Measurements from ENCODE around the gene ERBIN. TPM values are rescaled to one million over a fixed set of nuclear protein-coding genes. Genes with fewer than 3 reads are reported as not detected.
"Not testable (repeated sequence)": the region's sequence is repeated elsewhere in the genome, so short reads cannot be mapped to it uniquely, and the experiment has no call there.

ERBIN gene
- polyA plus RNA-seq, 4 donors = 17.5 to 177 (median 40.3) TPM

- not testable (repeated sequence) for H3K36me3 ChIP-seq (ENCODE audit: control insufficient read depth in 3 of 3, insufficient read depth in 2 of 3, low read depth in 1 of 3, low read length in 3 of 3); H3K4me1 ChIP-seq (ENCODE audit: control insufficient read depth in 3 of 3, insufficient read depth in 2 of 3, low read depth in 1 of 3, low read length in 2 of 3); H3K9me3 ChIP-seq (ENCODE audit: control insufficient read depth in 2 of 2, insufficient read depth in 1 of 2, low read depth in 1 of 2, low read length in 1 of 2); FAIRE-seq; DNase-seq; H3K27ac ChIP-seq (ENCODE audit: low read depth in 1 of 3, low read length in 2 of 3); H3K4me3 ChIP-seq (ENCODE audit: low read depth in 1 of 3, low read length in 3 of 3)
- WGBS, 3 donors = 70 to 90% (median 75%) methylated on average over 2 of the region's 2 CpGs
- peaks cover 0 to 35% (median 2%) of the 10 kb centered on the region in 3 donors for H3K27me3 ChIP-seq (ENCODE audit: control insufficient read depth in 3 of 3, insufficient read depth in 3 of 3, low read length in 3 of 3)
These were observed 34.4 kb upstream of the ERBIN start for GRCh38 chr5:65892024-65892423.

- Histone ChIP-seq H3K27ac (ENCODE audit: low read depth in 1 of 3, low read length in 2 of 3) (no peak overlapping the region), H3K4me1 (ENCODE audit: control insufficient read depth in 3 of 3, insufficient read depth in 2 of 3, low read depth in 1 of 3, low read length in 2 of 3) (no peaks in the 10 kb centered on the region), H3K36me3 (ENCODE audit: control insufficient read depth in 3 of 3, insufficient read depth in 2 of 3, low read depth in 1 of 3, low read length in 3 of 3) (no peaks in the 10 kb centered on the region), H3K27me3 (ENCODE audit: control insufficient read depth in 3 of 3, insufficient read depth in 3 of 3, low read length in 3 of 3) (peaks cover 0 to 31% (median 0%) of the 10 kb centered on the region in 3 donors), H3K4me3 (ENCODE audit: low read depth in 1 of 3, low read length in 3 of 3) (no peak overlapping the region), H3K9me3 (ENCODE audit: control insufficient read depth in 2 of 2, insufficient read depth in 1 of 2, low read depth in 1 of 2, low read length in 1 of 2) (no peaks in the 10 kb centered on the region)
- DNase-seq (peak in 1 of 2 donors; percentile 18), FAIRE-seq (no peak)
- WGBS, 3 donors = 12 to 56% (median 16%) methylated on average over 1 of the region's 1 CpG
These were observed 33.6 kb upstream of the ERBIN start for GRCh38 chr5:65892801-65893200.

- 69 to 82% (median 80%) methylated on average over 9 of the region's 9 CpGs for WGBS, 3 donors
- H3K4me3 ChIP-seq (ENCODE audit: low read depth in 1 of 3, low read length in 3 of 3) = no peak overlapping the region
- H3K27ac ChIP-seq (ENCODE audit: low read depth in 1 of 3, low read length in 2 of 3) = no peak overlapping the region
- no peaks in the 10 kb centered on the region for H3K4me1 ChIP-seq (ENCODE audit: control insufficient read depth in 3 of 3, insufficient read depth in 2 of 3, low read depth in 1 of 3, low read length in 2 of 3)
- H3K36me3 ChIP-seq (ENCODE audit: control insufficient read depth in 3 of 3, insufficient read depth in 2 of 3, low read depth in 1 of 3, low read length in 3 of 3) = no peaks in the 10 kb centered on the region
- H3K9me3 ChIP-seq (ENCODE audit: control insufficient read depth in 2 of 2, insufficient read depth in 1 of 2, low read depth in 1 of 2, low read length in 1 of 2) = no peaks in the 10 kb centered on the region
- peaks cover 0 to 27% (median 0%) of the 10 kb centered on the region in 3 donors for H3K27me3 ChIP-seq (ENCODE audit: control insufficient read depth in 3 of 3, insufficient read depth in 3 of 3, low read length in 3 of 3)
- FAIRE-seq (no peak), DNase-seq (no peak)
These were observed 32.5 kb upstream of the ERBIN start for GRCh38 chr5:65893749-65894430.

- no peak overlapping the region for H3K4me3 ChIP-seq (ENCODE audit: low read depth in 1 of 3, low read length in 3 of 3)
- no peaks in the 10 kb centered on the region for H3K9me3 ChIP-seq (ENCODE audit: control insufficient read depth in 2 of 2, insufficient read depth in 1 of 2, low read depth in 1 of 2, low read length in 1 of 2)
- 81 to 90% (median 88%) methylated on average over 3 of the region's 3 CpGs for WGBS, 3 donors
- DNase-seq = no peak
- H3K27ac ChIP-seq (ENCODE audit: low read depth in 1 of 3, low read length in 2 of 3) = no peak overlapping the region
- no peaks in the 10 kb centered on the region for H3K4me1 ChIP-seq (ENCODE audit: control insufficient read depth in 3 of 3, insufficient read depth in 2 of 3, low read depth in 1 of 3, low read length in 2 of 3)
- H3K36me3 ChIP-seq (ENCODE audit: control insufficient read depth in 3 of 3, insufficient read depth in 2 of 3, low read depth in 1 of 3, low read length in 3 of 3) = no peaks in the 10 kb centered on the region
- H3K27me3 ChIP-seq (ENCODE audit: control insufficient read depth in 3 of 3, insufficient read depth in 3 of 3, low read length in 3 of 3) = peaks cover 0 to 24% (median 0%) of the 10 kb centered on the region in 3 donors
- no peak for FAIRE-seq
These were observed 30.5 kb upstream of the ERBIN start for GRCh38 chr5:65895891-65896290.

- Histone ChIP-seq H3K27me3 (ENCODE audit: control insufficient read depth in 3 of 3, insufficient read depth in 3 of 3, low read length in 3 of 3) (peaks cover 0 to 17% (median 0%) of the 10 kb centered on the region in 3 donors), H3K36me3 (ENCODE audit: control insufficient read depth in 3 of 3, insufficient read depth in 2 of 3, low read depth in 1 of 3, low read length in 3 of 3) (no peaks in the 10 kb centered on the region), H3K4me1 (ENCODE audit: control insufficient read depth in 3 of 3, insufficient read depth in 2 of 3, low read depth in 1 of 3, low read length in 2 of 3) (no peaks in the 10 kb centered on the region), H3K4me3 (ENCODE audit: low read depth in 1 of 3, low read length in 3 of 3) (no peak overlapping the region), H3K9me3 (ENCODE audit: control insufficient read depth in 2 of 2, insufficient read depth in 1 of 2, low read depth in 1 of 2, low read length in 1 of 2) (no peaks in the 10 kb centered on the region), H3K27ac (ENCODE audit: low read depth in 1 of 3, low read length in 2 of 3) (no peak overlapping the region)
- DNase-seq (no peak), FAIRE-seq (no peak)
- WGBS, 3 donors = 82 to 87% (median 82%) methylated on average over 2 of the region's 2 CpGs
These were observed 25.6 kb upstream of the ERBIN start for GRCh38 chr5:65900746-65901145.

- Histone ChIP-seq H3K36me3 (ENCODE audit: control insufficient read depth in 3 of 3, insufficient read depth in 2 of 3, low read depth in 1 of 3, low read length in 3 of 3) (no peaks in the 10 kb centered on the region), H3K27me3 (ENCODE audit: control insufficient read depth in 3 of 3, insufficient read depth in 3 of 3, low read length in 3 of 3) (peaks cover 0 to 10% (median 0%) of the 10 kb centered on the region in 3 donors), H3K4me1 (ENCODE audit: control insufficient read depth in 3 of 3, insufficient read depth in 2 of 3, low read depth in 1 of 3, low read length in 2 of 3) (no peaks in the 10 kb centered on the region), H3K9me3 (ENCODE audit: control insufficient read depth in 2 of 2, insufficient read depth in 1 of 2, low read depth in 1 of 2, low read length in 1 of 2) (no peaks in the 10 kb centered on the region), H3K4me3 (ENCODE audit: low read depth in 1 of 3, low read length in 3 of 3) (no peak overlapping the region), H3K27ac (ENCODE audit: low read depth in 1 of 3, low read length in 2 of 3) (no peak overlapping the region)
- FAIRE-seq = no peak
- no peak for DNase-seq
- WGBS, 3 donors = 92 to 96% (median 95%) methylated on average over 4 of the region's 4 CpGs
These were observed 24.3 kb upstream of the ERBIN start for GRCh38 chr5:65902104-65902503.

GRCh38 chr5:65903581-65903980, 22.8 kb upstream of the ERBIN start:
- Histone ChIP-seq H3K4me3 (ENCODE audit: low read depth in 1 of 3, low read length in 3 of 3) (no peak overlapping the region), H3K27me3 (ENCODE audit: control insufficient read depth in 3 of 3, insufficient read depth in 3 of 3, low read length in 3 of 3) (peaks cover 0 to 8% (median 0%) of the 10 kb centered on the region in 3 donors), H3K27ac (ENCODE audit: low read depth in 1 of 3, low read length in 2 of 3) (no peak overlapping the region), H3K36me3 (ENCODE audit: control insufficient read depth in 3 of 3, insufficient read depth in 2 of 3, low read depth in 1 of 3, low read length in 3 of 3) (no peaks in the 10 kb centered on the region), H3K9me3 (ENCODE audit: control insufficient read depth in 2 of 2, insufficient read depth in 1 of 2, low read depth in 1 of 2, low read length in 1 of 2) (no peaks in the 10 kb centered on the region), H3K4me1 (ENCODE audit: control insufficient read depth in 3 of 3, insufficient read depth in 2 of 3, low read depth in 1 of 3, low read length in 2 of 3) (no peaks in the 10 kb centered on the region)
- 88 to 92% (median 91%) methylated on average over 1 of the region's 1 CpG for WGBS, 3 donors
- FAIRE-seq = no peak
- DNase-seq = no peak

- Histone ChIP-seq H3K36me3 (ENCODE audit: control insufficient read depth in 3 of 3, insufficient read depth in 2 of 3, low read depth in 1 of 3, low read length in 3 of 3) (no peaks in the 10 kb centered on the region), H3K9me3 (ENCODE audit: control insufficient read depth in 2 of 2, insufficient read depth in 1 of 2, low read depth in 1 of 2, low read length in 1 of 2) (no peaks in the 10 kb centered on the region), H3K4me1 (ENCODE audit: control insufficient read depth in 3 of 3, insufficient read depth in 2 of 3, low read depth in 1 of 3, low read length in 2 of 3) (no peaks in the 10 kb centered on the region), H3K4me3 (ENCODE audit: low read depth in 1 of 3, low read length in 3 of 3) (no peak overlapping the region), H3K27ac (ENCODE audit: low read depth in 1 of 3, low read length in 2 of 3) (no peak overlapping the region), H3K27me3 (ENCODE audit: control insufficient read depth in 3 of 3, insufficient read depth in 3 of 3, low read length in 3 of 3) (peaks cover 0 to 4% (median 0%) of the 10 kb centered on the region in 3 donors)
- no peak for FAIRE-seq
- no peak for DNase-seq
These were observed 20.1 kb upstream of the ERBIN start for GRCh38 chr5:65906256-65906655.

- H3K4me3 ChIP-seq (ENCODE audit: low read depth in 1 of 3, low read length in 3 of 3) = no peak overlapping the region
- 65 to 84% (median 71%) methylated on average over 2 of the region's 2 CpGs for WGBS, 3 donors
These were observed 19.2 kb upstream of the ERBIN start for GRCh38 chr5:65907135-65907534.

More at GRCh38 chr5:65907135-65907534, 19.2 kb upstream of the ERBIN start:
- DNase-seq (no peak), FAIRE-seq (no peak)
- peaks cover 0 to 5% (median 0%) of the 10 kb centered on the region in 3 donors for H3K4me1 ChIP-seq (ENCODE audit: control insufficient read depth in 3 of 3, insufficient read depth in 2 of 3, low read depth in 1 of 3, low read length in 2 of 3)
- H3K27me3 ChIP-seq (ENCODE audit: control insufficient read depth in 3 of 3, insufficient read depth in 3 of 3, low read length in 3 of 3) = peaks cover 0 to 4% (median 0%) of the 10 kb centered on the region in 3 donors
- H3K9me3 ChIP-seq (ENCODE audit: control insufficient read depth in 2 of 2, insufficient read depth in 1 of 2, low read depth in 1 of 2, low read length in 1 of 2) = no peaks in the 10 kb centered on the region
- H3K36me3 ChIP-seq (ENCODE audit: control insufficient read depth in 3 of 3, insufficient read depth in 2 of 3, low read depth in 1 of 3, low read length in 3 of 3) = no peaks in the 10 kb centered on the region
- no peak overlapping the region for H3K27ac ChIP-seq (ENCODE audit: low read depth in 1 of 3, low read length in 2 of 3)

Data from small intestine (tissue), 7 donors.